WTC11 (cell line): Measurements from ENCODE around the gene DIDO1. TPM values are rescaled to one million over a fixed set of nuclear protein-coding genes. Genes with fewer than 3 reads are reported as not detected.

ENCODE experiments used
- ATAC-seq: fragments of 200-7000 bp; cut with Tn5 transposase; 2 replicates; pipeline ENCODE4 v1.10.0; 2021; ENCODE audit warnings: mild to moderate bottlenecking, moderate library complexity
- CTCF ChIA-PET: fragments of 300-600 bp; sonication (Branson Sonifier 250); formaldehyde crosslinking; loops from one replicate; lab custom pipeline; 2021; ENCODE audit warnings: antibody characterized with exemption; lab: Charles Lee
- POLR2A ChIA-PET: fragments of 350-600 bp; sonication (Branson Sonifier 250); formaldehyde crosslinking; loops from one replicate; lab custom pipeline; 2021; ENCODE audit warnings: antibody characterized with exemption; lab: Charles Lee
- DNase-seq: peaks from one replicate; pipeline ENCODE4 v3.0.0; 2021; ENCODE audit warnings: low spot score
- H3K27ac Mint-ChIP-seq: 2 replicates; pipeline ENCODE4 v1.8.0; 2021; ENCODE audit warnings: mixed read lengths
- H3K27me3 Mint-ChIP-seq: 2 replicates; pipeline ENCODE4 v1.8.0; 2021; ENCODE audit warnings: low read depth, mild to moderate bottlenecking, moderate library complexity, mixed read lengths
- H3K36me3 Mint-ChIP-seq: 2 replicates; pipeline ENCODE4 v1.8.0; 2021; ENCODE audit warnings: mixed read lengths
- H3K4me1 Mint-ChIP-seq: 2 replicates; pipeline ENCODE4 v1.8.0; 2022; ENCODE audit warnings: mixed read lengths
- H3K4me3 Mint-ChIP-seq: 2 replicates; pipeline ENCODE4 v1.8.0; 2021; ENCODE audit warnings: mild to moderate bottlenecking, moderate library complexity, mixed read lengths
- H3K9me3 Mint-ChIP-seq: 2 replicates; pipeline ENCODE4 v1.8.0; 2021; ENCODE audit warnings: mixed read lengths
- CDX4 ChIP-seq: fragments of 250-450 bp; sonication (Bioruptor Pico); IDR thresholded peaks from 2 replicates; pipeline ENCODE4 v1.9.0; 2021; ENCODE audit warnings: moderate library complexity, mild to moderate bottlenecking, inconsistent platforms, borderline replicate concordance
- EMX1 ChIP-seq: fragments of 250-450 bp; sonication (Bioruptor Pico); IDR thresholded peaks from 2 replicates; pipeline ENCODE4 v1.8.0; 2021; ENCODE audit warnings: mild to moderate bottlenecking
- FOXK1 ChIP-seq: sonication (generic); formaldehyde crosslinking; IDR thresholded peaks from 2 replicates; pipeline ENCODE4 v1.8.0; 2022; ENCODE audit warnings: mild to moderate bottlenecking, moderate library complexity, missing genetic modification reagents
- GABPB1 ChIP-seq: sonication (generic); formaldehyde crosslinking; IDR thresholded peaks from 2 replicates; pipeline ENCODE4 v1.8.1; 2023; ENCODE audit warnings: mild to moderate bottlenecking, missing genetic modification reagents
- HMGXB4 ChIP-seq: sonication (generic); formaldehyde crosslinking; IDR thresholded peaks from 2 replicates; pipeline ENCODE4 v1.8.1; 2023; ENCODE audit warnings: mild to moderate bottlenecking, moderate library complexity, missing genetic modification reagents
- JUN ChIP-seq: sonication (generic); formaldehyde crosslinking; IDR thresholded peaks from 2 replicates; pipeline ENCODE4 v1.8.0; 2023; ENCODE audit warnings: mild to moderate bottlenecking, missing genetic modification reagents
- PREB ChIP-seq: sonication (generic); formaldehyde crosslinking; IDR thresholded peaks from 2 replicates; pipeline ENCODE4 v1.8.1; 2022; ENCODE audit warnings: mild to moderate bottlenecking, missing genetic modification reagents, moderate library complexity, borderline replicate concordance
- ZMAT4 ChIP-seq: fragments of 250-450 bp; sonication (Bioruptor Pico); IDR thresholded peaks from 2 replicates; pipeline ENCODE4 v1.9.0; 2021; ENCODE audit warnings: mild to moderate bottlenecking
- ZNF232 ChIP-seq: sonication (generic); formaldehyde crosslinking; IDR thresholded peaks from 2 replicates; pipeline ENCODE4 v1.8.0; 2022; ENCODE audit warnings: mild to moderate bottlenecking, missing genetic modification reagents
- ZSCAN18 ChIP-seq: fragments of 250-450 bp; sonication (Bioruptor Pico); IDR thresholded peaks from 2 replicates; pipeline ENCODE4 v2.1.2; 2022; ENCODE audit warnings: mild to moderate bottlenecking, moderate library complexity
- total RNA-seq: library from RNA; stranded (reverse); gene quantifications from 3 replicates; pipeline ENCODE4 v1.2.3, GENCODE V29; 2021

DIDO1 gene
- total RNA-seq, 1 experiment from 2014 or later: 87.3 TPM

GRCh38 chr20:62957136-62958117 is 31.1 kb upstream of the DIDO1 start:
- no peak for DNase-seq
- Mint-ChIP-seq H3K9me3 (no peaks in the 10 kb centered on the region), H3K36me3 (peaks cover 8% of the 10 kb centered on the region; the same call in 1 of the 2 replicates), H3K4me1 (peaks cover 13% of the 10 kb centered on the region), H3K4me3 (no peak overlapping the region), H3K27me3 (no peaks in the 10 kb centered on the region), H3K27ac (no peak overlapping the region)
- ChIA-PET CTCF (interaction anchor here (1.1 kb wide), 1 partner anchor 16 kb away, joined by 7 read pairs; no protein-coding TSS in a partner anchor), POLR2A (no interaction called here)
- ATAC-seq: no peak
- TF ChIP-seq ZSCAN18 (no peak), HMGXB4 (CRISPR knock-in tag) (no peak)

DNA sequence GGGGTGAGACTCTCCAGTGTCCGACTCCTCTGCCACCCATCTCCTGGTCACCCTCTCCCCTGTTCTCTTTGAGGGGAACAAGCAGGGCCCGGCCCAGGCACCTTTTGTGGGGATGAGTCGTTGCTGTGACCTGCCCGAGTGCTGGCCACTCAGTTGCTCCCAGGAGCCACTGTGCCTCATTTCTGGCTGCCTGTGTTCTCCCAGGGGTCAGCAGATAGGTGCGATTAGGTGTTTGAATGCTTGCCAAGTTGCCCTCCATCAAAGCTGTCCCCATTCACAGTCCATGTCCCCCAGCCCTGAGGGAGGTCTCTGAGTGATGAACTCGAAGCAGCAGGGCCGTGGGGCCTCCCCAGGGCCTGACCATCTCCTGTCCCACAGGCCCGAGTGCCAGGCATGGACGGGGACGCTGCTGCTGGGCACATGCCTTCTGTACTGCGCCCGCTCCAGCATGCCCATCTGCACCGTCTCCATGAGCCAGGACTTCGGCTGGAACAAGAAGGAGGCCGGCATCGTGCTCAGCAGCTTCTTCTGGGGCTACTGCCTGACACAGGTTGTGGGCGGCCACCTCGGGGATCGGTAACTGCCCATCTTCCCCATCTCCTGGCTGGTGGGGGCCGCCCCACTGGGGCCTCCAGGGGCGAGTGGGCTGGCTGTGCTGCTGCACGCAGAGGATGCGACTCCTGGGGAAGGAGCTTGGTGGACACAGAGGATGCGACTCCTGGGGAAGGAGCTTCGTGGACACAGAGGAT is 30.3 kb upstream of the DIDO1 start:
- CTCF ChIA-PET: interaction anchor here (1.1 to 3.7 kb wide), 2 partner anchors 16 kb away, joined by 7 to 24 read pairs; no protein-coding TSS in a partner anchor
- peak overlapping the region; percentile 53; the same call in 1 of the 2 replicates for H3K27ac Mint-ChIP-seq

DNA sequence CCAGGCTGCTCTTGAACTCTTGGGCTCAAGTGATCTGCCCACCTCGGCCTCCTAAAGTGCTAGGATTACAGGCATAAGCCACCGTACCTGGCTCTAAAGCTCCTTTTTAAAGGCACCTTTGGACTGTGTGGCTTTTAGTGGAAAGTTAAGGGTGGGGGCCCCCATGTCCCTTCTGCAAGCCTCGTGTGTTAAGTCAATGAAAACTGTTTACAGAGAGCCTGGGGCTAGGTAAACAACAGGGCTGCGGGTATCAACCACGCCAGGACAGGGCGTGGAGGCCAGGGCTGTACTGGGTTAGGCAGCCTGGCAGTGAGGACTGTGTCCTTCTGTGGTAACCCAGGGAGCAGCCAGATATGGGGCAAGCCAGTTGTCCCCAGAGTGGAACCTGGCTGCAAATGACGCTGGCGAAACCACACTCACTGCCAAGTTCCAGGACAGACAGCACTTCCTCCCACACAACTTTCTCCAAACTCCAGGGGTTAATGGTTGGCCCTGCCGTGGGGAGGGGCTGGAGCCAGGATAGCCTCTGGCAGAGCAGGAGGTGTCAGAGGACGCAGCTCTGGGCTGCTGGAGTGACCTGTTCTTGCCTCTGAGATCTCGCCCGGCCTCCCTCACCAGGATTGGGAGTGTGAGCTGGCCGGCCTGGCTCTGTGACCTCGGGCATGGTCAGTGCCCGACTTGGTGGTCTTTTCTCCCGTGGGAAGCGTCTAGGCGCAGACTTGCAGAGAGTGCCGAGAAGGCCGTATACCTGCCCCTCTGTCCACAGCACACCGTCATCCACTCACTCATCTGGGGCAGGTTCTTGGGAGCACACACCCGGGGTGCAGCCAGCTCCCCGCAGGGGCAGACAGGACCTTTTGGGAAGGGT is 29.4 kb upstream of the DIDO1 start:
- no peak for ATAC-seq
- Mint-ChIP-seq H3K4me1 (peaks cover 17% of the 10 kb centered on the region), H3K36me3 (peaks cover 8% of the 10 kb centered on the region; the same call in 1 of the 2 replicates), H3K4me3 (no peak overlapping the region), H3K27me3 (no peaks in the 10 kb centered on the region), H3K9me3 (no peaks in the 10 kb centered on the region), H3K27ac (peak overlapping the region; percentile 53)
- no peak for TF ChIP-seq ZMAT4 (CRISPR knock-in tag)
- no peak for TF ChIP-seq ZNF232
- TF ChIP-seq PREB (CRISPR knock-in tag): 0 out of 2 replicates have a peak, but pooled peaks have one; percentile 59
- TF ChIP-seq GABPB1: peak; percentile 77
- no peak for TF ChIP-seq CDX4 (CRISPR knock-in tag)
- POLR2A ChIA-PET: no interaction called here
- CTCF ChIA-PET: interaction anchor here (0.9 to 3.7 kb wide), 4 partner anchors 9 to 53 kb away, joined by 3 to 24 read pairs (median 6); no protein-coding TSS in a partner anchor
- DNase-seq: no peak

More for the DNA sequence above, 30.3 kb upstream of the DIDO1 start:
- DNase-seq (no peak), ATAC-seq (no peak)
- no peak for TF ChIP-seq EMX1 (CRISPR knock-in tag)
- TF ChIP-seq CDX4 (CRISPR knock-in tag): no peak
- TF ChIP-seq JUN (CRISPR knock-in tag): no peak
- no peak for TF ChIP-seq FOXK1 (CRISPR knock-in tag)
- peaks cover 17% of the 10 kb centered on the region for H3K4me1 Mint-ChIP-seq
- H3K4me3 Mint-ChIP-seq: no peak overlapping the region
- no peaks in the 10 kb centered on the region for H3K27me3 Mint-ChIP-seq
- no peaks in the 10 kb centered on the region for H3K9me3 Mint-ChIP-seq
- peaks cover 8% of the 10 kb centered on the region; the same call in 1 of the 2 replicates for H3K36me3 Mint-ChIP-seq
- POLR2A ChIA-PET: no interaction called here
